HG02943 (cell line): Measurements from ENCODE around the gene USP15.

Experiments
- ATAC-seq: cut with Tn5 transposase; IDR thresholded peaks from one replicate; pipeline ENCODE4 v1.9.1; 2021; ENCODE audit warnings: mild to moderate bottlenecking, low read depth, moderate library complexity; ENCODE audit not compliant: unreplicated experiment

USP15 gene

GRCh38 chr12:62259993-62260732, at the start of gene USP15:
Gene USP15 (plus strand): TSS chr12:62260404. CDS start chr12:62260415, 11 bp downstream.
- ATAC-seq = peak; percentile 77

GRCh38 chr12:62210422-62210821, 49.8 kb upstream of the USP15 start:
- ATAC-seq = no peak

- no peak for ATAC-seq
These were observed 48.7 kb upstream of the USP15 start for GRCh38 chr12:62211510-62211909.

GRCh38 chr12:62214846-62215245, 45.4 kb upstream of the USP15 start:
- ATAC-seq = no peak

GRCh38 chr12:62215506-62215905, 44.7 kb upstream of the USP15 start:
- ATAC-seq = no peak

- no peak for ATAC-seq
These were observed 42.6 kb upstream of the USP15 start for GRCh38 chr12:62217466-62218194.

GRCh38 chr12:62221107-62221506, 39.1 kb upstream of the USP15 start:
- ATAC-seq = no peak

GRCh38 chr12:62224601-62225000, 35.6 kb upstream of the USP15 start:
- ATAC-seq = no peak

- ATAC-seq = no peak
These were observed 33.1 kb upstream of the USP15 start for GRCh38 chr12:62227091-62227490.

GRCh38 chr12:62230652-62231051, 29.6 kb upstream of the USP15 start:
- no peak for ATAC-seq

- ATAC-seq = no peak
These were observed 28.0 kb upstream of the USP15 start for GRCh38 chr12:62232143-62232729.

- ATAC-seq = no peak
These were observed 26.4 kb upstream of the USP15 start for GRCh38 chr12:62233805-62234204.

- ATAC-seq = no peak
These were observed 20.6 kb upstream of the USP15 start for GRCh38 chr12:62239571-62239970.

GRCh38 chr12:62247281-62248045, 12.7 kb upstream of the USP15 start:
- no peak for ATAC-seq

- no peak for ATAC-seq
These were observed 11.3 kb upstream of the USP15 start for GRCh38 chr12:62248873-62249272.

GRCh38 chr12:62249419-62249818, 10.8 kb upstream of the USP15 start:
- no peak for ATAC-seq

- peak; percentile 88 for ATAC-seq
These were observed 9.3 kb upstream of the USP15 start for GRCh38 chr12:62250671-62251608.

- peak; percentile 37 for ATAC-seq
These were observed 8.6 kb upstream of the USP15 start for GRCh38 chr12:62251609-62251958.

- ATAC-seq = no peak
These were observed 7.6 kb upstream of the USP15 start for GRCh38 chr12:62252576-62252975.

GRCh38 chr12:62254967-62255366, 5.2 kb upstream of the USP15 start:
- ATAC-seq = no peak
